PC-9 (cell line): ENCODE results near the gene VCL.

ENCODE experiments used
- EZH2 ChIP-seq: fragments of 200-600 bp; sonication (generic); IDR thresholded peaks from 2 replicates; pipeline ENCODE4 v1.8.0; 2017; ENCODE audit warnings: antibody characterized with exemption, low read depth
- TF ChIP-seq, protein P1 (sequence below): fragments of 200-600 bp; sonication (generic); conservative IDR thresholded peaks from 2 replicates; pipeline ENCODE4 v1.6.1; 2017; ENCODE audit warnings: mixed run types, antibody characterized with exemption, mild to moderate bottlenecking, moderate library complexity

GRCh38 chr10:74137992-74138391 lies 140.1 kb downstream of the VCL start:
- TF ChIP-seq, protein P1, sequence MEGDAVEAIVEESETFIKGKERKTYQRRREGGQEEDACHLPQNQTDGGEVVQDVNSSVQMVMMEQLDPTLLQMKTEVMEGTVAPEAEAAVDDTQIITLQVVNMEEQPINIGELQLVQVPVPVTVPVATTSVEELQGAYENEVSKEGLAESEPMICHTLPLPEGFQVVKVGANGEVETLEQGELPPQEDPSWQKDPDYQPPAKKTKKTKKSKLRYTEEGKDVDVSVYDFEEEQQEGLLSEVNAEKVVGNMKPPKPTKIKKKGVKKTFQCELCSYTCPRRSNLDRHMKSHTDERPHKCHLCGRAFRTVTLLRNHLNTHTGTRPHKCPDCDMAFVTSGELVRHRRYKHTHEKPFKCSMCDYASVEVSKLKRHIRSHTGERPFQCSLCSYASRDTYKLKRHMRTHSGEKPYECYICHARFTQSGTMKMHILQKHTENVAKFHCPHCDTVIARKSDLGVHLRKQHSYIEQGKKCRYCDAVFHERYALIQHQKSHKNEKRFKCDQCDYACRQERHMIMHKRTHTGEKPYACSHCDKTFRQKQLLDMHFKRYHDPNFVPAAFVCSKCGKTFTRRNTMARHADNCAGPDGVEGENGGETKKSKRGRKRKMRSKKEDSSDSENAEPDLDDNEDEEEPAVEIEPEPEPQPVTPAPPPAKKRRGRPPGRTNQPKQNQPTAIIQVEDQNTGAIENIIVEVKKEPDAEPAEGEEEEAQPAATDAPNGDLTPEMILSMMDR, result no peak
- TF ChIP-seq EZH2, result no peak
